ENCODE measurements around the gene SEPTIN2.
"Not testable (repeated sequence)": the region's sequence is repeated elsewhere in the genome, so short reads cannot be mapped to it uniquely, and the experiment has no call there.

The SEPTIN2 gene

GRCh38 chr2:241393524-241394196, 77.9 kb downstream of the SEPTIN2 start:
- Mint-ChIP-seq H3K36me3 (peaks cover 24% of the 10 kb centered on the region), H3K4me3 (no peak overlapping the region), H3K4me1 (peaks cover 43% of the 10 kb centered on the region), H3K27me3 (no peaks in the 10 kb centered on the region), H3K27ac (no peak overlapping the region), H3K9me3 (no peaks in the 10 kb centered on the region)
- no peak for ATAC-seq

- H3K27me3 Mint-ChIP-seq, H3K4me3 Mint-ChIP-seq, H3K27ac Mint-ChIP-seq, H3K9me3 Mint-ChIP-seq, ATAC-seq: not testable (repeated sequence)
- H3K4me1 Mint-ChIP-seq = peaks cover 32% of the 10 kb centered on the region
- peaks cover 19% of the 10 kb centered on the region for H3K36me3 Mint-ChIP-seq
Observed at GRCh38 chr2:241396809-241397208, 81.1 kb downstream of the SEPTIN2 start.

GRCh38 chr2:241399941-241400922, 84.5 kb downstream of the SEPTIN2 start:
- peaks cover 16% of the 10 kb centered on the region for H3K4me1 Mint-ChIP-seq
- H3K36me3 Mint-ChIP-seq = peaks cover 18% of the 10 kb centered on the region
- no peak for ATAC-seq
- no peak overlapping the region for H3K27ac Mint-ChIP-seq
- no peak overlapping the region for H3K4me3 Mint-ChIP-seq
- no peaks in the 10 kb centered on the region for H3K27me3 Mint-ChIP-seq
- H3K9me3 Mint-ChIP-seq = no peaks in the 10 kb centered on the region
